Peyer's patch (tissue), 4 donors: ENCODE measurements around the gene RPS6KA5. TPM values are rescaled to one million over a fixed set of nuclear protein-coding genes. Genes with fewer than 3 reads are reported as not detected.
A peak's percentile ranks its signal among the peaks of the same experiment; 100 is the strongest.

Source experiments
- DNase-seq, 3 donors: peaks; one replicate each; pipeline ENCODE4 v3.0.0-alpha.2; 2017 to 2019
- H3K27ac ChIP-seq, 4 donors: fragments of 200-600 bp; sonication (generic); one replicate each; pipeline ENCODE4 v1.5.1; 2016 to 2019
- H3K27me3 ChIP-seq, 2 donors: fragments of 200-600 bp; sonication (generic); one replicate each; pipeline ENCODE4 v1.5.1; 2019
- H3K36me3 ChIP-seq, 3 donors: fragments of 200-600 bp; sonication (generic); one replicate each; pipeline ENCODE4 v1.5.1; 2016 to 2019
- H3K4me1 ChIP-seq, 4 donors: fragments of 200-600 bp; sonication (generic); one replicate each; pipeline ENCODE4 v1.5.1; 2016 to 2019
- H3K4me3 ChIP-seq, 4 donors: fragments of 200-600 bp; sonication (generic); 1 replicate in 3 of 4; 2 replicates in 1 of 4; pipeline ENCODE4 v1.5.1; 2016 to 2019; ENCODE audit warnings: mild to moderate bottlenecking in 1 of 4
- H3K9me3 ChIP-seq, 4 donors: fragments of 200-600 bp; sonication (generic); one replicate each; pipeline ENCODE4 v1.5.1; 2016 to 2019; ENCODE audit warnings: mild to moderate bottlenecking in 1 of 4
- CTCF ChIP-seq, 6 experiments: fragments of 450-650 bp in 4 of 6; fragments of 200-600 bp in 2 of 6; sonication (generic) in 1 of 6; IDR thresholded peaks; one replicate each; pipeline ENCODE4 v1.5.1; 2017 to 2019; ENCODE audit warnings: antibody characterized with exemption in 6 of 6, mild to moderate bottlenecking in 3 of 6, moderate library complexity in 1 of 6
- POLR2A ChIP-seq, 2 donors: fragments of 450-650 bp; IDR thresholded peaks; one replicate each; pipeline ENCODE4 v1.5.1; 2017; ENCODE audit warnings: antibody characterized with exemption in 2 of 2, mild to moderate bottlenecking in 2 of 2, moderate library complexity in 2 of 2
- total RNA-seq, 4 donors: library from RNA; depleted of rRNA; stranded (reverse); fragments of >200 nt; gene quantifications; one replicate each; pipeline ENCODE4 v1.1.0, GENCODE V29; 2016

RPS6KA5 gene
- total RNA-seq, 4 donors from 2014 or later = 10.3 to 15.1 (median 10.6) TPM

GRCh38 chr14:91062600-91062999 lies 2.2 kb upstream of the RPS6KA5 start:
- peak overlapping the region; percentile 26 to 58 (median 51) for H3K27ac ChIP-seq
- DNase-seq = no peak
- H3K36me3 ChIP-seq = no peaks in the 10 kb centered on the region
- H3K27me3 ChIP-seq = no peaks in the 10 kb centered on the region
- peaks cover 0 to 24% (median 10%) of the 10 kb centered on the region in 4 donors for H3K4me1 ChIP-seq
- H3K4me3 ChIP-seq = no peak overlapping the region
- no peak for TF ChIP-seq POLR2A (IDR thresholded peaks at IDR 0.05)
- no peak for TF ChIP-seq CTCF (IDR thresholded peaks at IDR 0.05)
- no peaks in the 10 kb centered on the region for H3K9me3 ChIP-seq

- DNase-seq = no peak
- Histone ChIP-seq H3K27ac (peak overlapping the region; percentile 38 to 99 (median 72)), H3K27me3 (no peaks in the 10 kb centered on the region), H3K4me1 (peaks cover 0 to 24% (median 10%) of the 10 kb centered on the region in 4 donors), H3K36me3 (no peaks in the 10 kb centered on the region), H3K9me3 (no peaks in the 10 kb centered on the region), H3K4me3 (peak overlapping the region; percentile 34 to 47 (median 40))
- TF ChIP-seq POLR2A (IDR thresholded peaks at IDR 0.05) (peak in 1 of 2 donors; percentile 26), CTCF (IDR thresholded peaks at IDR 0.05) (no peak)
These were observed 831 bp upstream of the RPS6KA5 start for GRCh38 chr14:91061056-91061887.

GRCh38 chr14:91059576-91060350 lies 678 bp downstream of the RPS6KA5 start:
- H3K27me3 ChIP-seq = no peaks in the 10 kb centered on the region
- peak overlapping the region; percentile 60 to 99 (median 93) for H3K4me3 ChIP-seq
- peaks cover 0 to 24% (median 10%) of the 10 kb centered on the region in 4 donors for H3K4me1 ChIP-seq
- no peaks in the 10 kb centered on the region for H3K36me3 ChIP-seq
- TF ChIP-seq CTCF (IDR thresholded peaks at IDR 0.05) = peak in 1 of 6 experiments; percentile 9
- no peak for TF ChIP-seq POLR2A (IDR thresholded peaks at IDR 0.05)
- DNase-seq = peak; percentile 68 to 81 (median 70)
- peak overlapping the region; percentile 96 to 99 (median 98) for H3K27ac ChIP-seq
- H3K9me3 ChIP-seq = no peaks in the 10 kb centered on the region

GRCh38 chr14:91058042-91058581 lies 2.3 kb downstream of the RPS6KA5 start:
- H3K27ac ChIP-seq = no peak overlapping the region
- TF ChIP-seq CTCF (IDR thresholded peaks at IDR 0.05) (no peak), POLR2A (IDR thresholded peaks at IDR 0.05) (no peak)
- H3K27me3 ChIP-seq = no peaks in the 10 kb centered on the region
- H3K9me3 ChIP-seq = no peaks in the 10 kb centered on the region
- H3K4me3 ChIP-seq = no peak overlapping the region
- peaks cover 0 to 14% (median 10%) of the 10 kb centered on the region in 4 donors for H3K4me1 ChIP-seq
- H3K36me3 ChIP-seq = no peaks in the 10 kb centered on the region
- no peak for DNase-seq

GRCh38 chr14:91056361-91056760 lies 4.1 kb downstream of the RPS6KA5 start:
- no peak for DNase-seq
- H3K36me3 ChIP-seq = no peaks in the 10 kb centered on the region
- H3K4me3 ChIP-seq = no peak overlapping the region
- no peaks in the 10 kb centered on the region for H3K27me3 ChIP-seq
- no peak overlapping the region for H3K27ac ChIP-seq
- TF ChIP-seq POLR2A (IDR thresholded peaks at IDR 0.05) (no peak), CTCF (IDR thresholded peaks at IDR 0.05) (no peak)
- H3K9me3 ChIP-seq = no peaks in the 10 kb centered on the region
- peaks cover 0 to 11% (median under 1%) of the 10 kb centered on the region in 4 donors for H3K4me1 ChIP-seq
